Suprapubic skin (tissue), 4 donors: ENCODE data around the gene PCSK5. TPM values are rescaled to one million over a fixed set of nuclear protein-coding genes. Genes with fewer than 3 reads are reported as not detected.
A peak's percentile ranks its signal among the peaks of the same experiment; 100 is the strongest.

ENCODE experiments used
- DNase-seq, 2 donors: peaks; one replicate each; pipeline ENCODE4 v3.0.0-alpha.2; 2019; ENCODE audit warnings: low spot score in 2 of 2
- H3K27ac ChIP-seq: fragments of 200-600 bp; sonication (generic); one replicate; pipeline ENCODE4 v1.5.1; 2019
- H3K27me3 ChIP-seq: fragments of 200-600 bp; sonication (generic); one replicate; pipeline ENCODE4 v1.5.1; 2019
- H3K36me3 ChIP-seq: fragments of 200-600 bp; sonication (generic); one replicate; pipeline ENCODE4 v1.5.1; 2019
- H3K4me1 ChIP-seq: fragments of 200-600 bp; sonication (generic); one replicate; pipeline ENCODE4 v1.5.1; 2019
- H3K4me3 ChIP-seq: fragments of 200-600 bp; sonication (generic); one replicate; pipeline ENCODE4 v1.5.1; 2019; ENCODE audit warnings: mild to moderate bottlenecking
- H3K9me3 ChIP-seq: fragments of 200-600 bp; sonication (generic); one replicate; pipeline ENCODE4 v1.5.1; 2019
- CTCF ChIP-seq, 2 donors: fragments of 200-600 bp in 1 of 2; fragments of 450-650 bp in 1 of 2; sonication (generic) in 1 of 2; IDR thresholded peaks; one replicate each; pipeline ENCODE4 v1.5.1; 2016 to 2019; ENCODE audit warnings: antibody characterized with exemption in 2 of 2, mild to moderate bottlenecking in 1 of 2, moderate library complexity in 1 of 2
- EP300 ChIP-seq: sonication (generic); formaldehyde crosslinking; IDR thresholded peaks from one replicate; pipeline ENCODE4 v1.6.1; 2017; ENCODE audit warnings: antibody characterized with exemption
- POLR2A ChIP-seq, 2 donors: fragments of 450-650 bp; IDR thresholded peaks; one replicate each; pipeline ENCODE4 v1.6.1; 2017; ENCODE audit warnings: antibody characterized with exemption in 2 of 2, mild to moderate bottlenecking in 2 of 2, moderate library complexity in 2 of 2
- POLR2AphosphoS5 ChIP-seq, 3 donors: sonication (generic); formaldehyde crosslinking; IDR thresholded peaks; one replicate each; pipeline ENCODE4 v1.6.1; 2017; ENCODE audit warnings: antibody characterized with exemption in 3 of 3
- WGBS: methylation state at CpG from one replicate; pipeline ENCODE4 v1.1.5; 2018; 5-methylcytosine and 5-hydroxymethylcytosine counted together
- total RNA-seq, 4 donors: library from RNA; depleted of rRNA; stranded (reverse); fragments of >200 nt; gene quantifications; one replicate each; pipeline ENCODE4 v1.1.0, GENCODE V29; 2016

Gene PCSK5
- total RNA-seq, 4 donors from 2014 or later: 5.2 to 10.8 (median 7.3) TPM

- no peaks in the 10 kb centered on the region for H3K36me3 ChIP-seq
- DNase-seq: peak; percentile 92 to 95
- peak within 1 kb of the TSS; percentile 76 for H3K4me3 ChIP-seq
- under 1% methylated on average over 23 of the region's 81 CpGs for WGBS
- peak within 1 kb of the TSS; percentile 93 for H3K27ac ChIP-seq
- no peaks in the 10 kb centered on the region for H3K27me3 ChIP-seq
- TF ChIP-seq CTCF (IDR thresholded peaks at IDR 0.05): peak; percentile 14 to 45
- peak in 1 of 2 donors; percentile 59 for TF ChIP-seq POLR2A (IDR thresholded peaks at IDR 0.05)
- peak in 1 of 3 donors; percentile 55 for TF ChIP-seq POLR2AphosphoS5 (IDR thresholded peaks at IDR 0.05)
- TF ChIP-seq EP300: no peak
- H3K9me3 ChIP-seq: no peaks in the 10 kb centered on the region
- peaks cover 18% of the 10 kb centered on the region for H3K4me1 ChIP-seq
These were observed 503.9 kb downstream of the PCSK5 start, which contains the start of gene RFK for GRCh38 chr9:76394195-76394959. TSS of gene RFK (minus strand) at chr9:76394426. CDS start at chr9:76394171, 255 bp downstream.

- H3K4me1 ChIP-seq: peaks cover 18% of the 10 kb centered on the region
- DNase-seq: peak; percentile 72 to 85
- TF ChIP-seq CTCF (IDR thresholded peaks at IDR 0.05): no peak
- TF ChIP-seq POLR2AphosphoS5 (IDR thresholded peaks at IDR 0.05): no peak
- no peak for TF ChIP-seq EP300
- TF ChIP-seq POLR2A (IDR thresholded peaks at IDR 0.05): no peak
- no peaks in the 10 kb centered on the region for H3K9me3 ChIP-seq
- peak overlapping the region; percentile 76 for H3K4me3 ChIP-seq
- H3K27ac ChIP-seq: peak overlapping the region; percentile 93
- 2% methylated on average over 9 of the region's 11 CpGs for WGBS
- H3K36me3 ChIP-seq: no peaks in the 10 kb centered on the region
- no peaks in the 10 kb centered on the region for H3K27me3 ChIP-seq
These were observed 504.4 kb downstream of the PCSK5 start for GRCh38 chr9:76394960-76395252.

GRCh38 chr9:76395381-76395780, 504.9 kb downstream of the PCSK5 start:
- WGBS: 83% methylated on average over 10 of the region's 10 CpGs
- H3K4me1 ChIP-seq: peaks cover 18% of the 10 kb centered on the region
- no peaks in the 10 kb centered on the region for H3K27me3 ChIP-seq
- no peaks in the 10 kb centered on the region for H3K9me3 ChIP-seq
- peak overlapping the region; percentile 76 for H3K4me3 ChIP-seq
- H3K36me3 ChIP-seq: no peaks in the 10 kb centered on the region
- TF ChIP-seq EP300: no peak
- no peak for TF ChIP-seq POLR2A (IDR thresholded peaks at IDR 0.05)
- H3K27ac ChIP-seq: peak overlapping the region; percentile 93
- no peak for DNase-seq

GRCh38 chr9:76396144-76396543, 505.7 kb downstream of the PCSK5 start:
- Histone ChIP-seq H3K4me3 (no peak overlapping the region), H3K9me3 (no peaks in the 10 kb centered on the region), H3K27me3 (no peaks in the 10 kb centered on the region), H3K4me1 (peaks cover 18% of the 10 kb centered on the region), H3K27ac (no peak overlapping the region), H3K36me3 (no peaks in the 10 kb centered on the region)
- TF ChIP-seq EP300: no peak
- no peak for TF ChIP-seq POLR2A (IDR thresholded peaks at IDR 0.05)
- no peak for TF ChIP-seq CTCF (IDR thresholded peaks at IDR 0.05)
- TF ChIP-seq POLR2AphosphoS5 (IDR thresholded peaks at IDR 0.05): no peak
- DNase-seq: no peak
- 87% methylated on average over 6 of the region's 6 CpGs for WGBS

- H3K4me3 ChIP-seq: no peak overlapping the region
- H3K4me1 ChIP-seq: peaks cover 18% of the 10 kb centered on the region
- DNase-seq: no peak
- H3K36me3 ChIP-seq: no peaks in the 10 kb centered on the region
- WGBS: 95% methylated on average over 13 of the region's 13 CpGs
- H3K9me3 ChIP-seq: no peaks in the 10 kb centered on the region
- no peak overlapping the region for H3K27ac ChIP-seq
- TF ChIP-seq POLR2AphosphoS5 (IDR thresholded peaks at IDR 0.05) (no peak), CTCF (IDR thresholded peaks at IDR 0.05) (no peak), POLR2A (IDR thresholded peaks at IDR 0.05) (no peak), EP300 (no peak)
- H3K27me3 ChIP-seq: no peaks in the 10 kb centered on the region
These were observed 506.1 kb downstream of the PCSK5 start for GRCh38 chr9:76396597-76396996.
